HepG2 (cell line): ENCODE results near the gene CATSPERD. TPM values are rescaled to one million over a fixed set of nuclear protein-coding genes. Genes with fewer than 3 reads are reported as not detected.

Source experiments
- BATF2 ChIP-seq: sonication (generic); formaldehyde crosslinking; IDR thresholded peaks from 2 replicates; pipeline ENCODE4 v1.8.0; 2022; ENCODE audit warnings: mild to moderate bottlenecking, missing genetic modification reagents, moderate library complexity
- ERF ChIP-seq: IDR thresholded peaks from 2 replicates; pipeline ENCODE4 v1.6.1; 2018; ENCODE audit warnings: missing biosample characterization, missing genetic modification reagents
- MBD4 ChIP-seq: IDR thresholded peaks from 2 replicates; pipeline ENCODE4 v1.6.1; 2012; ENCODE audit warnings: low read length, inconsistent platforms, borderline replicate concordance
- SRF ChIP-seq: IDR thresholded peaks from 2 replicates; pipeline ENCODE4 v1.6.1; 2011; ENCODE audit warnings: mild to moderate bottlenecking, low read depth, low read length, moderate library complexity
- THRA ChIP-seq: sonication (generic); formaldehyde crosslinking; IDR thresholded peaks from 2 replicates; pipeline ENCODE4 v1.4.0; 2020; ENCODE audit warnings: missing genetic modification reagents, borderline replicate concordance
- TMF1 ChIP-seq: sonication (generic); formaldehyde crosslinking; IDR thresholded peaks from 2 replicates; pipeline ENCODE4 v1.8.1; 2022; ENCODE audit warnings: low read depth, missing genetic modification reagents
- ZFX ChIP-seq: sonication (generic); formaldehyde crosslinking; IDR thresholded peaks from 2 replicates; pipeline ENCODE4 v1.4.0; 2020; ENCODE audit warnings: mild to moderate bottlenecking, low read depth, missing genetic modification reagents, moderate library complexity
- polyA plus RNA-seq, 8 experiments: library from polyadenylated mRNA; depleted of rRNA in 3 of 8; stranded (reverse) in 7 of 8; unstranded in 1 of 8; fragments of >200 nt; fragmentation: Illumina TruSeq in 4 of 8; extraction: Trizol in 4 of 8; gene quantifications; 2 replicates each; pipeline versions ENCODE4 v1.2.1 to v1.2.3, GENCODE V29; 2011 to 2016; ENCODE audit warnings: low read depth in 4 of 8, missing spikeins in 1 of 8, mixed read lengths in 1 of 8; ENCODE audit not compliant: insufficient read depth in 1 of 8
- total RNA-seq, 5 experiments: library from RNA; depleted of rRNA; stranded (reverse); fragments of >200 nt; fragmentation: Illumina TruSeq; extraction: Trizol; gene quantifications; 2 replicates each; pipeline ENCODE4 v1.2.3, GENCODE V29; 2016; ENCODE audit warnings: low read depth in 1 of 5
- TF ChIP-seq, protein P1 (sequence below): sonication (generic); formaldehyde crosslinking; IDR thresholded peaks from 2 replicates; pipeline ENCODE4 v1.4.0; 2020; ENCODE audit warnings: missing genetic modification reagents, borderline replicate concordance

CATSPERD gene
- total and polyA plus RNA-seq, 2 of the 13 experiments (the other 11 are each of a cell fraction or from before 2014, with no cell fraction given): 0.04 TPM; not detected in 1

DNA sequence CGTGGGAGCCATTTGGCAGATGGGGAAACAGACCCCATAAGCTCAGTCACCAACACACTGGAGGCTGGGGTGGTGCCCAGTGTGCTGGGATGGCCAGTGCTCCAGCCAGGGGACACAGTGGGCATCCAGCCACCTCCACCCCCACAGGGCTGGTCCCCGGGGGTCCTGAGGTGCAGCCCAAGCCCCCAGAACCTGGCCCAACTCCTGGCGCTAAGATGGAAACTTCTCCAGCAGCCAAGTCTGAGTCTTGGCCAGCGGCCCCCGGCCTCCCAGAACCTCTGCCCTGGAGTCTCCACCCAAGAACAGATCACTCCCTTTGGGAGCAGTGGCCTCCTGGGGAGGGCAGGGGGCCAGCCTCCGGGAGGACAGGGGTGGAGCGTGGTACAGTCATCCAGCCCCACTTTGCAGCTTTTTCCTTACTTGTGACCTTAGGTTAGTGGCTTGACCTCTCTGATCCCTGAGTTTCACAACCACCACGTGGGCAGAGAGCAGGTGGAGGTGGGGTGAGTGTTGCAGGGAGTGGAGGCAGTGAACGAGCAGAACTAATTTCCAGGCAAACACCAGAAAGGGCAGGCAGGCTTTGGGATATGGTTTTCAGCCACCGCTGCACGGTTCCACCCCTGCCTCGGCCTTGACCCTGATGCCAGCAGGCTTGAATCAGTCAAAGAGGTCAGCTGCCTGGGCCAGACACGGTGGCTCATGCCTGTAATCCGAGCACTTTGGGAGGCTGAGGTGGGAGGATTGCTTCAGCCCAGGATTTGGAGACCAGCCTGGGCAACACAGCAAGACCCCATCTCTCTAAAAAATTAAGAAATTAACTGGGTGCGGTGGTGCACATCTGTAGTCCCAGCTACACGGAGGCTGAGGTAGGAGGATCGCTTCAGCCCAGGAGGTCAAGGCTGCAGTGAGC, 80.2 kb downstream of the CATSPERD start (continued):
- TF ChIP-seq, protein P1, sequence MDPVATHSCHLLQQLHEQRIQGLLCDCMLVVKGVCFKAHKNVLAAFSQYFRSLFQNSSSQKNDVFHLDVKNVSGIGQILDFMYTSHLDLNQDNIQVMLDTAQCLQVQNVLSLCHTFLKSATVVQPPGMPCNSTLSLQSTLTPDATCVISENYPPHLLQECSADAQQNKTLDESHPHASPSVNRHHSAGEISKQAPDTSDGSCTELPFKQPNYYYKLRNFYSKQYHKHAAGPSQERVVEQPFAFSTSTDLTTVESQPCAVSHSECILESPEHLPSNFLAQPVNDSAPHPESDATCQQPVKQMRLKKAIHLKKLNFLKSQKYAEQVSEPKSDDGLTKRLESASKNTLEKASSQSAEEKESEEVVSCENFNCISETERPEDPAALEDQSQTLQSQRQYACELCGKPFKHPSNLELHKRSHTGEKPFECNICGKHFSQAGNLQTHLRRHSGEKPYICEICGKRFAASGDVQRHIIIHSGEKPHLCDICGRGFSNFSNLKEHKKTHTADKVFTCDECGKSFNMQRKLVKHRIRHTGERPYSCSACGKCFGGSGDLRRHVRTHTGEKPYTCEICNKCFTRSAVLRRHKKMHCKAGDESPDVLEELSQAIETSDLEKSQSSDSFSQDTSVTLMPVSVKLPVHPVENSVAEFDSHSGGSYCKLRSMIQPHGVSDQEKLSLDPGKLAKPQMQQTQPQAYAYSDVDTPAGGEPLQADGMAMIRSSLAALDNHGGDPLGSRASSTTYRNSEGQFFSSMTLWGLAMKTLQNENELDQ (CRISPR knock-in tag): no peak
- TF ChIP-seq ERF (CRISPR knock-in tag) (no peak; the same call in 1 of the 2 replicates), MBD4 (no peak), THRA (CRISPR knock-in tag) (peak; percentile 21; the same call in 1 of the 2 replicates), ZFX (CRISPR knock-in tag) (0 out of 2 replicates have a peak, but pooled peaks have one; percentile 7), SRF (no peak), BATF2 (CRISPR knock-in tag) (no peak), TMF1 (CRISPR knock-in tag) (no peak)
